ENCODE results near the gene PFKFB4. TPM values are rescaled to one million over a fixed set of nuclear protein-coding genes. Genes with fewer than 3 reads are reported as not detected.
"Not testable (repeated sequence)": the region's sequence is repeated elsewhere in the genome, so short reads cannot be mapped to it uniquely, and the experiment has no call there.

Gene PFKFB4
- total and polyA plus RNA-seq, 5 donors from 2014 or later: 0.96 to 1.8 (median 1.5) TPM

GRCh38 chr3:48555231-48555948 is 1.2 kb downstream of the PFKFB4 start:
- DNase-seq: no peak
- Histone ChIP-seq H3K4me1 (ENCODE audit: control insufficient read depth, insufficient read depth, low read length, poor library complexity, severe bottlenecking) (peaks cover 19% of the 10 kb centered on the region), H3K4me3 (ENCODE audit: low read depth, low read length) (no peak overlapping the region), H3K36me3 (ENCODE audit: control insufficient read depth, insufficient read depth, low read length) (no peaks in the 10 kb centered on the region), H3K27me3 (ENCODE audit: control insufficient read depth, insufficient read depth, low read length) (no peaks in the 10 kb centered on the region), H3K27ac (ENCODE audit: insufficient read depth, low read length, poor library complexity, severe bottlenecking) (no peak overlapping the region), H3K9me3 (ENCODE audit: control insufficient read depth in 2 of 2, low read length in 2 of 2) (no peaks in the 10 kb centered on the region)
- Mint-ChIP-seq H3K27ac (peak overlapping the region in 1 of 3 donors; percentile 57), H3K4me3 (peak overlapping the region; percentile 53 to 83 (median 71)), H3K9me3 (no peaks in the 10 kb centered on the region), H3K27me3 (no peaks in the 10 kb centered on the region), H3K4me1 (peaks cover 4 to 26% (median 8%) of the 10 kb centered on the region in 4 donors), H3K36me3 (no peaks in the 10 kb centered on the region)
- no peak for ATAC-seq (ENCODE audit: low read depth in 2 of 2)

- no peaks in the 10 kb centered on the region for H3K9me3 Mint-ChIP-seq
- H3K27me3 Mint-ChIP-seq: no peaks in the 10 kb centered on the region
- ATAC-seq (ENCODE audit: low read depth in 2 of 2): no peak
- no peak for DNase-seq
- H3K27ac ChIP-seq (ENCODE audit: insufficient read depth, low read length, poor library complexity, severe bottlenecking): no peak overlapping the region
- peaks cover 4 to 26% (median 8%) of the 10 kb centered on the region in 4 donors for H3K4me1 Mint-ChIP-seq
- H3K4me1 ChIP-seq (ENCODE audit: control insufficient read depth, insufficient read depth, low read length, poor library complexity, severe bottlenecking): peaks cover 19% of the 10 kb centered on the region
- H3K27ac Mint-ChIP-seq: no peak overlapping the region
- H3K4me3 ChIP-seq (ENCODE audit: low read depth, low read length): no peak overlapping the region
- H3K4me3 Mint-ChIP-seq: peak overlapping the region in 1 of 4 donors; percentile 53
- H3K9me3 ChIP-seq (ENCODE audit: control insufficient read depth in 2 of 2, low read length in 2 of 2): no peaks in the 10 kb centered on the region
- no peaks in the 10 kb centered on the region for H3K36me3 ChIP-seq (ENCODE audit: control insufficient read depth, insufficient read depth, low read length)
- H3K36me3 Mint-ChIP-seq: no peaks in the 10 kb centered on the region
- H3K27me3 ChIP-seq (ENCODE audit: control insufficient read depth, insufficient read depth, low read length): no peaks in the 10 kb centered on the region
These were observed 2.4 kb downstream of the PFKFB4 start for GRCh38 chr3:48553886-48554845.

GRCh38 chr3:48553361-48553760 is 3.2 kb downstream of the PFKFB4 start:
- Mint-ChIP-seq H3K9me3 (no peaks in the 10 kb centered on the region), H3K27ac (no peak overlapping the region), H3K27me3 (no peaks in the 10 kb centered on the region), H3K4me3 (no peak overlapping the region), H3K36me3 (no peaks in the 10 kb centered on the region), H3K4me1 (peaks cover 3 to 28% (median 8%) of the 10 kb centered on the region in 4 donors)
- Histone ChIP-seq H3K27ac (ENCODE audit: insufficient read depth, low read length, poor library complexity, severe bottlenecking) (no peak overlapping the region), H3K4me3 (ENCODE audit: low read depth, low read length) (no peak overlapping the region), H3K36me3 (ENCODE audit: control insufficient read depth, insufficient read depth, low read length) (no peaks in the 10 kb centered on the region), H3K9me3 (ENCODE audit: control insufficient read depth in 2 of 2, low read length in 2 of 2) (no peaks in the 10 kb centered on the region), H3K27me3 (ENCODE audit: control insufficient read depth, insufficient read depth, low read length) (no peaks in the 10 kb centered on the region), H3K4me1 (ENCODE audit: control insufficient read depth, insufficient read depth, low read length, poor library complexity, severe bottlenecking) (peaks cover 22% of the 10 kb centered on the region)
- DNase-seq (no peak), ATAC-seq (ENCODE audit: low read depth in 2 of 2) (no peak)

GRCh38 chr3:48552111-48552951 is 4.3 kb downstream of the PFKFB4 start:
- Mint-ChIP-seq H3K4me1 (peaks cover 0 to 24% (median 3%) of the 10 kb centered on the region in 4 donors), H3K9me3 (no peaks in the 10 kb centered on the region), H3K36me3 (no peaks in the 10 kb centered on the region), H3K4me3 (no peak overlapping the region), H3K27ac (no peak overlapping the region), H3K27me3 (no peaks in the 10 kb centered on the region)
- no peak for ATAC-seq (ENCODE audit: low read depth in 2 of 2)
- Histone ChIP-seq H3K27me3 (ENCODE audit: control insufficient read depth, insufficient read depth, low read length) (no peaks in the 10 kb centered on the region), H3K27ac (ENCODE audit: insufficient read depth, low read length, poor library complexity, severe bottlenecking) (no peak overlapping the region), H3K4me3 (ENCODE audit: low read depth, low read length) (no peak overlapping the region), H3K9me3 (ENCODE audit: control insufficient read depth in 2 of 2, low read length in 2 of 2) (no peaks in the 10 kb centered on the region), H3K4me1 (ENCODE audit: control insufficient read depth, insufficient read depth, low read length, poor library complexity, severe bottlenecking) (peaks cover 14% of the 10 kb centered on the region), H3K36me3 (ENCODE audit: control insufficient read depth, insufficient read depth, low read length) (no peaks in the 10 kb centered on the region)
- no peak for DNase-seq

GRCh38 chr3:48551651-48552050 is 5.0 kb downstream of the PFKFB4 start:
- not testable (repeated sequence) for H3K27me3 ChIP-seq (ENCODE audit: control insufficient read depth, insufficient read depth, low read length); ATAC-seq (ENCODE audit: low read depth in 2 of 2); H3K36me3 ChIP-seq (ENCODE audit: control insufficient read depth, insufficient read depth, low read length); H3K9me3 Mint-ChIP-seq; H3K9me3 ChIP-seq (ENCODE audit: control insufficient read depth in 2 of 2, low read length in 2 of 2); H3K4me3 ChIP-seq (ENCODE audit: low read depth, low read length); H3K27ac ChIP-seq (ENCODE audit: insufficient read depth, low read length, poor library complexity, severe bottlenecking); DNase-seq; H3K27ac Mint-ChIP-seq; H3K36me3 Mint-ChIP-seq; H3K27me3 Mint-ChIP-seq; H3K4me3 Mint-ChIP-seq
- peaks cover 10% of the 10 kb centered on the region for H3K4me1 ChIP-seq (ENCODE audit: control insufficient read depth, insufficient read depth, low read length, poor library complexity, severe bottlenecking)
- H3K4me1 Mint-ChIP-seq: peaks cover 0 to 20% (median 1%) of the 10 kb centered on the region in 4 donors

GRCh38 chr3:48548729-48549705 is 7.6 kb downstream of the PFKFB4 start:
- Histone ChIP-seq H3K27ac (ENCODE audit: insufficient read depth, low read length, poor library complexity, severe bottlenecking) (no peak overlapping the region), H3K4me3 (ENCODE audit: low read depth, low read length) (no peak overlapping the region), H3K36me3 (ENCODE audit: control insufficient read depth, insufficient read depth, low read length) (no peaks in the 10 kb centered on the region), H3K9me3 (ENCODE audit: control insufficient read depth in 2 of 2, low read length in 2 of 2) (no peaks in the 10 kb centered on the region), H3K27me3 (ENCODE audit: control insufficient read depth, insufficient read depth, low read length) (no peaks in the 10 kb centered on the region), H3K4me1 (ENCODE audit: control insufficient read depth, insufficient read depth, low read length, poor library complexity, severe bottlenecking) (peaks cover 4% of the 10 kb centered on the region)
- peak; percentile 87 to 92 for ATAC-seq (ENCODE audit: low read depth in 2 of 2)
- H3K36me3 Mint-ChIP-seq: no peaks in the 10 kb centered on the region
- peak; percentile 67 to 78 (median 77) for DNase-seq
- H3K27me3 Mint-ChIP-seq: no peaks in the 10 kb centered on the region
- H3K4me1 Mint-ChIP-seq: peaks cover 0 to 5% (median 0%) of the 10 kb centered on the region in 4 donors
- H3K27ac Mint-ChIP-seq: no peak overlapping the region
- H3K4me3 Mint-ChIP-seq: no peak overlapping the region
- H3K9me3 Mint-ChIP-seq: no peaks in the 10 kb centered on the region

Data from CD4-positive, CD25-positive, alpha-beta regulatory T cell (primary cell).